HG03558 (cell line): ENCODE data around the gene PTPN7.
"Not testable (repeated sequence)": the region's sequence is repeated elsewhere in the genome, so short reads cannot be mapped to it uniquely, and the experiment has no call there.

ENCODE experiments used
- ATAC-seq: cut with Tn5 transposase; IDR thresholded peaks from one replicate; pipeline ENCODE4 v1.9.1; 2021; ENCODE audit warnings: moderate number of reproducible peaks; ENCODE audit not compliant: unreplicated experiment; ENCODE audit errors: extremely low read depth

Gene PTPN7

GRCh38 chr1:202189918-202190715 lies 29.7 kb upstream of the PTPN7 start:
- ATAC-seq, result no peak

GRCh38 chr1:202189001-202189790 lies 28.8 kb upstream of the PTPN7 start:
- no peak for ATAC-seq

GRCh38 chr1:202187697-202188407 lies 27.4 kb upstream of the PTPN7 start:
- no peak for ATAC-seq

GRCh38 chr1:202187041-202187671 lies 26.8 kb upstream of the PTPN7 start:
- ATAC-seq, result no peak

- no peak for ATAC-seq
These were observed 25.9 kb upstream of the PTPN7 start for GRCh38 chr1:202186327-202186726.

GRCh38 chr1:202184750-202185460 lies 24.5 kb upstream of the PTPN7 start:
- ATAC-seq, result no peak

- no peak for ATAC-seq
These were observed 21.9 kb upstream of the PTPN7 start for GRCh38 chr1:202182040-202182877.

- ATAC-seq, result no peak
These were observed 21.2 kb upstream of the PTPN7 start for GRCh38 chr1:202181586-202181985.

GRCh38 chr1:202180751-202181139 lies 20.3 kb upstream of the PTPN7 start:
- ATAC-seq, result not testable (repeated sequence)

- no peak for ATAC-seq
These were observed 19.7 kb upstream of the PTPN7 start for GRCh38 chr1:202179828-202180750.

GRCh38 chr1:202176949-202177927 lies 16.8 kb upstream of the PTPN7 start:
- ATAC-seq, result no peak

- ATAC-seq, result no peak
These were observed 13.6 kb upstream of the PTPN7 start for GRCh38 chr1:202173993-202174392.

GRCh38 chr1:202172015-202172355 lies 11.6 kb upstream of the PTPN7 start:
- ATAC-seq, result no peak

- ATAC-seq, result no peak
These were observed 11.1 kb upstream of the PTPN7 start for GRCh38 chr1:202171292-202172014.

- no peak for ATAC-seq
These were observed 10.3 kb upstream of the PTPN7 start for GRCh38 chr1:202170726-202171125.

- ATAC-seq, result no peak
These were observed 8.5 kb upstream of the PTPN7 start for GRCh38 chr1:202168861-202169260.
